ENCODE measurements around the gene SCD. TPM values are rescaled to one million over a fixed set of nuclear protein-coding genes. Genes with fewer than 3 reads are reported as not detected.
A peak's percentile ranks its signal among the peaks of the same experiment; 100 is the strongest.

SCD gene
- total and polyA plus RNA-seq, 4 experiments from 2014 or later = 0.61 to 1.4 (median 0.88) TPM

DNA sequence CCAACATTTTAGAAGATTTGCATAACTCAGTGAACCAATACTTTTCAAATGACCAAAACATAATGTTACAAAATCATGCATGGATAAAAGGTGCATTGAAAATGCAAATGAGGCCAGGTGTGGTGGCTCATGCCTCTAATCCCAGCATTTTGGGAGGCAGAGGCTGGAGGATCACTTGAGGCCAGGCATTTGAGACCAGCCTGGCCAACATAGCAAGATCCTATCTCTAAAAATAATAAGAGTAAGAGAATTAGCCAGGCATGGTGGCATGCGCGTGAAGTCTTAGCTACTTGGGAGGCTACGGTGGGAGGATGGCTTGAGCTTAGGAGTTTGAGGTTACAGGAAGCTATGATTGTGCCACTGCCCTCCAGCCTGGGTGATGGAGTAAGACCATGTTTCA is 33.4 kb downstream of the SCD start:
- Histone ChIP-seq H3K27ac (ENCODE audit: low read depth, low read length) (no peak overlapping the region), H3K36me3 (ENCODE audit: insufficient read depth, low read length) (no peaks in the 10 kb centered on the region), H3K9me3 (ENCODE audit: control insufficient read depth in 1 of 2, low read length in 2 of 2) (no peaks in the 10 kb centered on the region), H3K27me3 (ENCODE audit: insufficient read depth, low read length) (no peaks in the 10 kb centered on the region), H3K4me1 (ENCODE audit: insufficient read depth, low read length) (no peaks in the 10 kb centered on the region), H3K4me3 (ENCODE audit: low read length in 2 of 2) (no peak overlapping the region)
- Mint-ChIP-seq H3K36me3 (peaks cover 0 to 6% of the 10 kb centered on the region in 2 donors), H3K27me3 (no peaks in the 10 kb centered on the region), H3K4me3 (no peak overlapping the region), H3K27ac (no peak overlapping the region), H3K9me3 (no peaks in the 10 kb centered on the region), H3K4me1 (no peaks in the 10 kb centered on the region)
- ChIA-PET CTCF (ENCODE audit: partially characterized antibody) (interaction anchor here (1.0 kb wide), 1 partner anchor 10 kb away, joined by 3 read pairs; no protein-coding TSS in a partner anchor), POLR2A (ENCODE audit: partially characterized antibody) (no interaction called here)
- no peak for DNase-seq
- intact Hi-C loops (cut with micrococcal nuclease) = no loop called here

DNA sequence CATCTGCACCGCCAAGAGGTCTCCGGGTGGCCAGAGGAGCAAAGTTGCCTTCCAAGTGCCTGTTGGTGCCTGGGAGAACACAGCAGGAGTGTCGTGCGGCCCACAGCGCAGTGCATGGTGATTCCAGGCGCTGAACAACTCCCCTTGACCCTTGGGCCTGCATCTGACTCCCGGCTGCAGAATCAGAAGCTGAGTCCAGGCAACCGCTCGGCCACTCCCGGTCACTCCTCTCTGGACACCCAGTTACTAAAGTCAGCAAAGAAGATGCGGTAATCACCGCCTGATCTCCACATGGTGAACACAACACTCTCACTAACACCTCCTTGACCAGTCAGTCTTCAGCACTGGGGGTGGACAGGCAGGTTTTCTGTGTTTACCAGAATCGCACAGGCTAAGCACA is 35.5 kb downstream of the SCD start:
- Histone ChIP-seq H3K27ac (ENCODE audit: low read depth, low read length) (no peak overlapping the region), H3K9me3 (ENCODE audit: control insufficient read depth in 1 of 2, low read length in 2 of 2) (no peaks in the 10 kb centered on the region), H3K4me1 (ENCODE audit: insufficient read depth, low read length) (no peaks in the 10 kb centered on the region), H3K4me3 (ENCODE audit: low read length in 2 of 2) (no peak overlapping the region), H3K36me3 (ENCODE audit: insufficient read depth, low read length) (no peaks in the 10 kb centered on the region), H3K27me3 (ENCODE audit: insufficient read depth, low read length) (no peaks in the 10 kb centered on the region)
- H3K9me3 Mint-ChIP-seq = no peaks in the 10 kb centered on the region
- POLR2A ChIA-PET (ENCODE audit: partially characterized antibody) = no interaction called here
- CTCF ChIA-PET (ENCODE audit: partially characterized antibody) = no interaction called here
- peaks cover 0 to 6% of the 10 kb centered on the region in 2 donors for H3K36me3 Mint-ChIP-seq
- H3K4me1 Mint-ChIP-seq = no peaks in the 10 kb centered on the region
- H3K4me3 Mint-ChIP-seq = peak overlapping the region in 1 of 8 donors; percentile 10
- intact Hi-C loops (cut with micrococcal nuclease) = no loop called here
- no peak overlapping the region for H3K27ac Mint-ChIP-seq
- no peaks in the 10 kb centered on the region for H3K27me3 Mint-ChIP-seq
- no peak for DNase-seq

DNA sequence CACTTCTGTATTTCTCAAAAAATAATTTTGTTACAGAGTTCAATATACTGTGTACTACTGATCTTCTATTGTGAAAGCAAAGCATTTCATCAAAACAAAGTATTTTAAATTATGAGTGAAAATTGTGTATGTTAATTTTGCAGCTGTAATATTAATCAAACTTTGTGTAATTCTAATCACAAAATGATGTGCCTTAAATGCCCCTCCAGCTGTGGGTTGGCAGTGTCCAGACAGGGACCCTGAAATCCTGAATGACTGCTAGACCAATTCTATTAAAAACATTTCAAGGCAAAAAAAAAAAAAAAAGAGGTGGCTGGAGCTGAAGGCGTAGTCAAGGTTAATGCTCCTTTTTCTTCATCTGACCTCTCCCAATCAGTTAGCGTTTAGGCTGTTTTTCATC is 36.2 kb downstream of the SCD start:
- H3K4me1 ChIP-seq (ENCODE audit: insufficient read depth, low read length) = no peaks in the 10 kb centered on the region
- ChIA-PET CTCF (ENCODE audit: partially characterized antibody) (no interaction called here), POLR2A (ENCODE audit: partially characterized antibody) (no interaction called here)
- no peak for DNase-seq
- Mint-ChIP-seq H3K27me3 (no peaks in the 10 kb centered on the region), H3K4me1 (no peaks in the 10 kb centered on the region), H3K27ac (no peak overlapping the region), H3K36me3 (peaks cover 0 to 6% of the 10 kb centered on the region in 2 donors), H3K9me3 (no peaks in the 10 kb centered on the region), H3K4me3 (no peak overlapping the region)
- no peaks in the 10 kb centered on the region for H3K27me3 ChIP-seq (ENCODE audit: insufficient read depth, low read length)
- no peaks in the 10 kb centered on the region for H3K36me3 ChIP-seq (ENCODE audit: insufficient read depth, low read length)
- H3K4me3 ChIP-seq (ENCODE audit: low read length in 2 of 2) = no peak overlapping the region
- intact Hi-C loops (cut with micrococcal nuclease) = no loop called here
- no peaks in the 10 kb centered on the region for H3K9me3 ChIP-seq (ENCODE audit: control insufficient read depth in 1 of 2, low read length in 2 of 2)
- H3K27ac ChIP-seq (ENCODE audit: low read depth, low read length) = no peak overlapping the region

DNA sequence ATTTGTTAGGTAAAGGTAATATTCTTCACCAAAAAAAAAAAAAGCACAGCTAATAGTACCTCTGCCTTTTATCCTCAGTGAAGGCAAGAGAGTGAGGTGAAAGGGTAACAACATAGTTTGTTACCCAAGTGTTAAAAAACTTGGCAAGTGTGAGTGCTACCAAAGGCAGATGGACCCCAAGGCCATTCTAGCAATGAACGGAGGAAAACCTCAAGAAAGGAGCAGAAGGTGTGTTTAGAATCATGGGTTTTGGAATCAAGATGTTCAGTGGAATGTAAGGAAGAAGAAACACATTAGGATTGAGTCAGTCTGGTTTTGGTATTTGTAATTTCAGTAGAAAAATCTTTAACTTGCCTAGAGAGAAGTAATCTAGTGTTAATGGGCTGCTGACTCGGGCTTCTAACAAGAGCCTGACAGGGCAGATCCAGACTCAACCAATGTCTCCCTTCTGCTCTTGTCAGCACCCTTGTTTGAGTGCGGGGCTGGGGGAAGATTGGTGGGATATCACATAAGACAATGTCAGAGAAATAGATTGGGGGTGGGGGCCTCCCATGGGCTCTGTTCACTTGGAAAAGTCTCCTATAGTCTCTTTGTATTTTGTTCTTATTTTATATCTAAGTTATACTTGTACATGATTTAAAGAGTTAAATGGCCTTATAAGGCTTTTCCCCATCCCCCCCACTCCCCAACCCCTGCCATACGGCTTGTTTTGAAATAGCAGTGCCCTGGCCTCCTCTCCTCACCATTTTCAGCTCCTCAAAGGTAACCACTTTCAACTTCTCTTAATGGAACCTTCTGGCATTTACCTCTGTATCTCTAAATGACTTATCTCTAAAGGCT is 44.4 kb downstream of the SCD start:
- Histone ChIP-seq H3K4me3 (ENCODE audit: low read length in 2 of 2) (no peak overlapping the region), H3K27ac (ENCODE audit: low read depth, low read length) (no peak overlapping the region), H3K36me3 (ENCODE audit: insufficient read depth, low read length) (no peaks in the 10 kb centered on the region), H3K9me3 (ENCODE audit: control insufficient read depth in 1 of 2, low read length in 2 of 2) (no peaks in the 10 kb centered on the region), H3K27me3 (ENCODE audit: insufficient read depth, low read length) (no peaks in the 10 kb centered on the region), H3K4me1 (ENCODE audit: insufficient read depth, low read length) (no peaks in the 10 kb centered on the region)
- intact Hi-C loops (cut with micrococcal nuclease) = no loop called here
- no peak overlapping the region for H3K4me3 Mint-ChIP-seq
- no peak overlapping the region for H3K27ac Mint-ChIP-seq
- no peaks in the 10 kb centered on the region for H3K27me3 Mint-ChIP-seq
- no peak for DNase-seq
- H3K9me3 Mint-ChIP-seq = no peaks in the 10 kb centered on the region
- CTCF ChIA-PET (ENCODE audit: partially characterized antibody) = interaction anchor here (1.0 to 1.1 kb wide), 3 partner anchors 13 to 118 kb away, joined by 3 to 4 read pairs (median 3); no protein-coding TSS in a partner anchor
- H3K36me3 Mint-ChIP-seq = no peaks in the 10 kb centered on the region
- peaks cover 0 to 4% (median 0%) of the 10 kb centered on the region in 4 donors for H3K4me1 Mint-ChIP-seq
- POLR2A ChIA-PET (ENCODE audit: partially characterized antibody) = no interaction called here

DNA sequence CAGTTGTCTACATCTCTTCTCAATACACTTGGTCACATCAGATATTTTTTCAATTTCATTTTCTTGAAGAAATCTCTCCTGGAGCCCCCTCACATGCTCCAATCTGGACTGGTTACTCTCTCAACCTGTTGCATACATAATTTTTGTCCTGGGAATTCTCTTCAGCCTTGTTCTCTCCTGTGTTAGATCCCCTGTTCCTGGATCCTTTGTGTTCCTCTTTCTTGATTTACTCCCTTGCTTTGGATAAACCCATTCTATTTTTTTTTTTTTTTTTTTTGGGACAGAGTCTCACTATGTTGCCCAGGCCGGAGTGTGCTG is 45.6 kb downstream of the SCD start:
- Histone ChIP-seq H3K27me3 (ENCODE audit: insufficient read depth, low read length) (no peaks in the 10 kb centered on the region), H3K4me1 (ENCODE audit: insufficient read depth, low read length) (no peaks in the 10 kb centered on the region), H3K9me3 (ENCODE audit: control insufficient read depth in 1 of 2, low read length in 2 of 2) (no peaks in the 10 kb centered on the region), H3K36me3 (ENCODE audit: insufficient read depth, low read length) (no peaks in the 10 kb centered on the region), H3K27ac (ENCODE audit: low read depth, low read length) (no peak overlapping the region), H3K4me3 (ENCODE audit: low read length in 2 of 2) (no peak overlapping the region)
- intact Hi-C loops (cut with micrococcal nuclease) = no loop called here
- DNase-seq = no peak
- H3K27me3 Mint-ChIP-seq = no peaks in the 10 kb centered on the region
- H3K4me1 Mint-ChIP-seq = peaks cover 0 to 4% (median 0%) of the 10 kb centered on the region in 4 donors
- H3K36me3 Mint-ChIP-seq = no peaks in the 10 kb centered on the region
- H3K9me3 Mint-ChIP-seq = no peaks in the 10 kb centered on the region
- CTCF ChIA-PET (ENCODE audit: partially characterized antibody) = no interaction called here
- POLR2A ChIA-PET (ENCODE audit: partially characterized antibody) = no interaction called here
- H3K27ac Mint-ChIP-seq = no peak overlapping the region
- no peak overlapping the region for H3K4me3 Mint-ChIP-seq

DNA sequence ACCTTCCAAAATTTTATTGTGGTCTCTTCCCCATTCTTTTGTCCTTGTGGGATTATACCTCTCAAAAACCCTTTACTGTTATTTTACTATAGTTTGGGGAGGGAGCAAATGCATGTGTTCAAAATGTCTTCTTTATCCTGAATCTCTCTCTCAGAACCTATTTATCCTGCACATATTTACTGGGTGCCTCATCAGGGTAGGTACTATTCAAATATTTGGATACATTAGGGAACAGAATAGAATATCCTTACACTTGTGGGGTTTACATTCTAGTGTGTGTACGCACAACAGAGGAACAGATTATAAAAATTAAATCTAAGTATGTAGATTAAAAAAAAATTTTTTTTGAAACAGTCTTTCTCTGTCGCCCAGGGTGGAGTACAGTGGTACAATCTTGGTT is 48.6 kb downstream of the SCD start:
- H3K27me3 ChIP-seq (ENCODE audit: insufficient read depth, low read length) = no peaks in the 10 kb centered on the region
- H3K4me1 ChIP-seq (ENCODE audit: insufficient read depth, low read length) = no peaks in the 10 kb centered on the region
- Mint-ChIP-seq H3K9me3 (no peaks in the 10 kb centered on the region), H3K36me3 (no peaks in the 10 kb centered on the region), H3K27ac (no peak overlapping the region), H3K4me3 (no peak overlapping the region), H3K27me3 (no peaks in the 10 kb centered on the region), H3K4me1 (peaks cover 0 to 4% (median 0%) of the 10 kb centered on the region in 4 donors)
- no peak for DNase-seq
- intact Hi-C loops (cut with micrococcal nuclease) = no loop called here
- H3K36me3 ChIP-seq (ENCODE audit: insufficient read depth, low read length) = no peaks in the 10 kb centered on the region
- H3K27ac ChIP-seq (ENCODE audit: low read depth, low read length) = no peak overlapping the region
- no peak overlapping the region for H3K4me3 ChIP-seq (ENCODE audit: low read length in 2 of 2)
- CTCF ChIA-PET (ENCODE audit: partially characterized antibody) = interaction anchor here (0.9 kb wide), 1 partner anchor 59 kb away, joined by 3 read pairs; no protein-coding TSS in a partner anchor
- POLR2A ChIA-PET (ENCODE audit: partially characterized antibody) = no interaction called here
- no peaks in the 10 kb centered on the region for H3K9me3 ChIP-seq (ENCODE audit: control insufficient read depth in 1 of 2, low read length in 2 of 2)

DNA sequence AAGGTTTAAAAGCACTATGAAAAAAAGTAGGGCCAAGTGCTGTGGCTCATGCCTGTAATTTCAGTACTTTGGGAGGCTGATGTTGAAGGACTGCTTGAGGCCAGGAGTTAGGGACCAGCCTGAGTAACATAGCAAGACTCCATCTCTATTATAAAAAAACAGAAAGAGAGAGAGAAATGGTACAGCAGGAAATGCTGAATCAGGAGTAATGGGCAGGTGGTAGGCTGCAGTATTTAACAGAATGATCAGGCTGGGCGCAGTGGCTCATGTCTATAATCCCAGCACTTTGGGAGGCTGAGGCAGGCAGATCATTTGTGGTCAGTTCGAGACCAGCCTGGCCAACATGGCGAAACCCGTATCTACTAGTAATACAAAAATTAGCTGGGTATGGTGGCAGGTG is 49.6 kb downstream of the SCD start:
- Mint-ChIP-seq H3K36me3 (no peaks in the 10 kb centered on the region), H3K27ac (no peak overlapping the region), H3K4me1 (peaks cover 0 to 2% (median 0%) of the 10 kb centered on the region in 4 donors), H3K4me3 (no peak overlapping the region), H3K9me3 (no peaks in the 10 kb centered on the region), H3K27me3 (peaks cover 0 to 2% of the 10 kb centered on the region in 2 donors)
- Histone ChIP-seq H3K27me3 (ENCODE audit: insufficient read depth, low read length) (no peaks in the 10 kb centered on the region), H3K36me3 (ENCODE audit: insufficient read depth, low read length) (no peaks in the 10 kb centered on the region), H3K9me3 (ENCODE audit: control insufficient read depth in 1 of 2, low read length in 2 of 2) (no peaks in the 10 kb centered on the region), H3K4me3 (ENCODE audit: low read length in 2 of 2) (no peak overlapping the region), H3K27ac (ENCODE audit: low read depth, low read length) (no peak overlapping the region), H3K4me1 (ENCODE audit: insufficient read depth, low read length) (no peaks in the 10 kb centered on the region)
- ChIA-PET CTCF (ENCODE audit: partially characterized antibody) (interaction anchor here (1.5 kb wide), 1 partner anchor 18 kb away, joined by 4 read pairs; no protein-coding TSS in a partner anchor), POLR2A (ENCODE audit: partially characterized antibody) (no interaction called here)
- intact Hi-C loops (cut with micrococcal nuclease) = no loop called here
- DNase-seq = no peak

Data from CD4-positive, alpha-beta memory T cell (primary cell).